GM18867 (cell line): ENCODE measurements around the gene CSAG3.
"Not testable (repeated sequence)": the region's sequence is repeated elsewhere in the genome, so short reads cannot be mapped to it uniquely, and the experiment has no call there.

Source experiments
- ATAC-seq: cut with Tn5 transposase; IDR thresholded peaks from one replicate; pipeline ENCODE4 v1.9.1; 2021; ENCODE audit warnings: mild to moderate bottlenecking, moderate library complexity; ENCODE audit not compliant: unreplicated experiment

Gene CSAG3

DNA sequence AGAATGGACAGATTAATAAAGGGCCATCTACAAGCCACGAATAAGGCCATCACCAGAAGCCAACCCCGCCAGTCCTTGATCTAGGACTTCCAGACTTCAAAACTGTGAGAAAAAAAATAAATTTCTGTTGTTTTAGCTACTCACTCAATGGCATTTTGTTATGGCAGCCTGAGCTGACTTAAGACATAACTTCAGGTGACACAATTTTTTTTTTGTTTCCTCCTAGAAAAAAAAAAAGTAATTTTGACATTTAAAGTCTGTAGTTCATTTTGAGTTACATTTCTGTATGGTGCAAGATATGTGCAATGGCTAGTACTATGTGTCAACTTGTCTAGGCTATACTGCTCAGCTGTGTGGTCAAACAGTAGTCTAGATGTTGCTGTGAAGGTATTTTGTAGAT, at the start of gene CSAG3:
Gene CSAG3, plus strand, starts transcription at position 301 of the 400 bp plus-strand sequence.
- ATAC-seq: not testable (repeated sequence)

DNA sequence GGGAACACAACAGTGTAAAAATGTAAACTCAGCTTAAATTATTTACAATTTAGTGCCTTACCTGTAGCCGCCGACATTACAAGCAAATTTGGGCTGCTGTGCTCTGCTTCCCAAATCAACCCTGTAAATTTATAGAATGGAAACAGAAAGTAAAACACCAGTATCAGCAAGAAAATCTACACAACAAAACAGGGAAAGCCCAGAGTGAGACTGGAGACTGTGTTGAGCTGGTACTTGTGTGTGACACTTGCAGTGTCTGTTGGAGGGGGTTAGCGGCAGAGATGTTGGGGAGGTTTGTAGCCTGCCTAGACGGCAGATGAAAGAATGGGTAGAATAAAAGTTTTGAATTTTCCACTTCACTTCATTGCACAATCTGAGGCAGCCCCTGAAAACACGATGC, 45.8 kb upstream of the CSAG3 start:
- not testable (repeated sequence) for ATAC-seq

DNA sequence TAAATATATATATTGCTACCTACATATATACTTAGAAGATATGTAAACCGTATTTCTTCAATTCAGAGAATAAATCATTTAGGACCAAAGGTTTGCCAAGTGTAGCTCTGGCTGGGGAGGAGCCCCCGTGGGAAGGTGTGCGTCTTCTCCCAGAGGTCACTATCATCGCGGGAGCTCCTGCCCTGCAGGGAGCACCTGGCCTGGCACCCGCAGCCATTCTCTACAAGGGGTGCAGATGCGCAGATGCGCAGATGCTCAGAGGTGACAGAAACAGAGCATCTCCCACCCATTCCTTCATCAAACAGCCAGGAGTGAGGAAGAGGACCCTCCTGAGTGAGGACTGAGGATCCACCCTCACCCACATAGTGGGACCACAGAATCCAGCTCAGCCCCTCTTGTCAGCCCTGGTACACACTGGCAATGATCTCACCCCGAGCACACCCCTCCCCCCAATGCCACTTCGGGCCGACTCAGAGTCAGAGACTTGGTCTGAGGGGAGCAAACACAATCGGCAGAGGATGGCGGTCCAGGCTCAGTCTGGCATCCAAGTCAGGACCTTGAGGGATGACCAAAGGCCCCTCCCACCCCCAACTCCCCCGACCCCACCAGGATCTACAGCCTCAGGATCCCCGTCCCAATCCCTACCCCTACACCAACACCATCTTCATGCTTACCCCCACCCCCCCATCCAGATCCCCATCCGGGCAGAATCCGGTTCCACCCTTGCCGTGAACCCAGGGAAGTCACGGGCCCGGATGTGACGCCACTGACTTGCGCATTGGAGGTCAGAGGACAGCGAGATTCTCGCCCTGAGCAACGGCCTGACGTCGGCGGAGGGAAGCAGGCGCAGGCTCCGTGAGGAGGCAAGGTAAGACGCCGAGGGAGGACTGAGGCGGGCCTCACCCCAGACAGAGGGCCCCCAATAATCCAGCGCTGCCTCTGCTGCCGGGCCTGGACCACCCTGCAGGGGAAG, 44.9 kb upstream of the CSAG3 start, which contains the start of gene MAGEA2B:
Gene MAGEA2B, plus strand, starts transcription at position 814 of the 973 bp plus-strand sequence. CDS start 2,479 bp downstream, outside the sequence.
- not testable (repeated sequence) for ATAC-seq

DNA sequence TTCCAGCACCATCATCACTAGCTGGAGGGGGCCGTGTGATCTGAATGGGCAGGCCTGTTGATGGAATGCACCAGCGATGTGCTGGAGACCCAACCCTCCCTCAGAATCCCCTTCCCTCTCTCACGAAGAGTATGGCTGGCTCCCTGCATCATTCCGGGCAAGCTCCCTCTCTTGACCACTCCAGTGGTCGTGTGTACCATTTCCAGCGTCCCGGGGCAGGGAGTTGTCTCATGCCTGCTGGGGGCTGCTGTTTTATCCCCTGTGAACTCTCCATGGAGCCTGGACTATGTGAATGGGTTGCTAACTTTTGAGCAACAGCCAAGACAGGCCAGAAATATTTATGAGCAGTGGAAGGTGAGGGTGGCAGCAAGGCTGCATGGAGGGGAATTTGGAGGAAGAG, 33.6 kb upstream of the CSAG3 start:
- no peak for ATAC-seq

DNA sequence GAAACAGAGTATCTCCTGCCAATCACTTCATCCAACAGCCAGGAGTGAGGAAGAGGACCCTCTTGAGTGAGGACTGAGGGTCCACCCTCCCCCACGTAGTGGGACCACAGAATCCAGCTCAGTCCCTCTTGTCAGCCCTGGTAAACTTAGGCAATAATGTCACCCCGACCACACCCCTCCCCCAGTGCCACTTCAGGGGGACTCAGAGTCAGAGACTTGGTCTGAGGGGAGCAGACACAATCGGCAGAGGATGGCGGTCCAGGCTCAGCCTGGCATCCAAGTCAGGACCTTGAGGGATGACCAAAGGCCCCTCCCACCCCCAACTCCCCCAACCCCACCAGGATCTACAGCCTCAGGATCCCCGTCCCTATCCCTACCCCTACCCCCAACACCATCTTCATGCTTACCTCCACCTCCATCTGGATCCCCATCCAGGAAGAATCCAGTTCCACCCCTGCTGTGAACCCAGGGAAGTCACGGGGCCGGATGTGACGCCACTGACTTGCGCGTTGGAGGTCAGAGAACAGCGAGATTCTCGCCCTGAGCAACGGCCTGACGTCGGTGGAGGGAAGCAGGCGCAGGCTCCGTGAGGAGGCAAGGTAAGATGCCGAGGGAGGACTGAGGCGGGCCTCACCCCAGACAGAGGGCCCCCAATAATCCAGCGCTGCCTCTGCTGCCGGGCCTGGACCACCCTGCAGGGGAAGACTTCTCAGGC, 25.6 kb upstream of the CSAG3 start, which contains the start of the genes CSAG1 and MAGEA12:
Gene CSAG1, minus strand, starts transcription at position 461 of the 715 bp plus-strand sequence. CDS start 1,261 bp downstream, outside the sequence.
Gene MAGEA12, plus strand, starts transcription at position 497 of the 715 bp plus-strand sequence. CDS start 2,405 bp downstream, outside the sequence.
- no peak for ATAC-seq

DNA sequence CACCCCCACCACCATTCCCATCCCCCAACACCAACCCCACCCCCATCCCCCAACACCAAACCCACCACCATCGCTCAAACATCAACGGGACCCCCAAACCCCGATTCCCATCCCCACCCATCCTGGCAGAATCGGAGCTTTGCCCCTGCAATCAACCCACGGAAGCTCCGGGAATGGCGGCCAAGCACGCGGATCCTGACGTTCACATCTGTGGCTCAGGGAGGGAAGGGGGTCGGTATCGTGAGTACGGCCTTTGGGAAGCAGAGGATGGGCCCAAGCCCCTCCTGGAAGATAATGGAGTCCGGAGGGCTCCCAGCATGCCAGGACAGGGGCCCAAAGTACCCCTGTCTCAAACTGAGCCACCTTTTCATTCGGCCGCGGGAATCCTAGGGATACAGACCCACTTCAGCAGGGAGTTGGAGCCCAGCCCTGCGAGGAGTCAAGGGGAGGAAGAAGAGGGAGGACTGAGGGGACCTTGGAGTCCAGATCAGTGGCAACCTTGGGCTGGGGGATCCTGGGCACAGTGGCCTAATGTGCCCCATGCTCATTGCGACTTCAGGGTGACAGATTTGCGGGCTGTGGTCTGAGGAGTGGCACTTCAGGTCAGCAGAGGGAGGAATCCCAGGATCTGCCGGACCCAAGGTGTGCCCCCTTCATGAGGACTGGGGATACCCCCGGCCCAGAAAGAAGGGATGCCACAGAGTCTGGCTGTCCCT, 24.7 kb upstream of the CSAG3 start:
- not testable (repeated sequence) for ATAC-seq

DNA sequence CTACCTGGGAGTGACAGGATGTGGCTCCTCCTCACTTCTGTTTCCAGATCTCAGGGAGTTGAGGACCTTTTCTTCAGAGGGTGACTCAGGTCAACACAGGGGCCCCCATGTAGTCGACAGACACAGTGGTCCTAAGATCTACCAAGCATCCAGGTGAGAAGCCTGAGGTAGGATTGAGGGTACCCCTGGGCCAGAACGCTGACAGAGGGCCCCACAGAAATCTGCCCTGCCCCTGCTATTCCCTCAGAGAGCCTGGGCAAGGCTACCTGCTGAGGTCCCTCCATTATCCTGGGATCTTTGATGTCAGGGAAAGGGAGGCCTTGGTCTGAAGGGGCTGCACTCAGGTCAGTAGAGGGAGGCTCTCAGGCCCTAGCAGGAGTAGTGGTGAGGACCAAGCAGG, 23.9 kb upstream of the CSAG3 start:
- no peak for ATAC-seq

DNA sequence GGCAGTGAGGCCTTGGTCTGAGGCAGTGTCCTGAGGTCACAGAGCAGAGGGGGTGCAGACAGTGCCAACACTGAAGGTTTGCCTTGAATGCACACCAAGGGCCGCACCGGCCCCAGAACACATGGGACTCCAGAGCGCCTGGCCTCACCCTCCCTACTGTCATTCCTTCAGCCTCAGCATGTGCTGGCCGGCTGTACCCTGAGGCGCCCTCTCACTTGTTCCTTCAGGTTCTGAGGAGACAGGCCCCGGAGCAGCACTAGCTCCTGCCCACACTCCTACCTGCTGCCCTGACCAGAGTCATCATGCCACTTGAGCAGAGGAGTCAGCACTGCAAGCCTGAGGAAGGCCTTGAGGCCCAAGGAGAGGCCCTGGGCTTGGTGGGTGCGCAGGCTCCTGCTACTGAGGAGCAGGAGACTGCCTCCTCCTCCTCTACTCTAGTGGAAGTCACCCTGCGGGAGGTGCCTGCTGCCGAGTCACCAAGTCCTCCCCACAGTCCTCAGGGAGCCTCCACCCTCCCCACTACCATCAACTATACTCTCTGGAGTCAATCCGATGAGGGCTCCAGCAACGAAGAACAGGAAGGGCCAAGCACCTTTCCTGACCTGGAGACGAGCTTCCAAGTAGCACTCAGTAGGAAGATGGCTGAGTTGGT, 23.0 kb upstream of the CSAG3 start:
- no peak for ATAC-seq

DNA sequence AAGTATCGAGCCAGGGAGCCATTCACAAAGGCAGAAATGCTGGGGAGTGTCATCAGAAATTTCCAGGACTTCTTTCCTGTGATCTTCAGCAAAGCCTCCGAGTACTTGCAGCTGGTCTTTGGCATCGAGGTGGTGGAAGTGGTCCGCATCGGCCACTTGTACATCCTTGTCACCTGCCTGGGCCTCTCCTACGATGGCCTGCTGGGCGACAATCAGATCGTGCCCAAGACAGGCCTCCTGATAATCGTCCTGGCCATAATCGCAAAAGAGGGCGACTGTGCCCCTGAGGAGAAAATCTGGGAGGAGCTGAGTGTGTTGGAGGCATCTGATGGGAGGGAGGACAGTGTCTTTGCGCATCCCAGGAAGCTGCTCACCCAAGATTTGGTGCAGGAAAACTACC, 22.5 kb upstream of the CSAG3 start:
- ATAC-seq: not testable (repeated sequence)

DNA sequence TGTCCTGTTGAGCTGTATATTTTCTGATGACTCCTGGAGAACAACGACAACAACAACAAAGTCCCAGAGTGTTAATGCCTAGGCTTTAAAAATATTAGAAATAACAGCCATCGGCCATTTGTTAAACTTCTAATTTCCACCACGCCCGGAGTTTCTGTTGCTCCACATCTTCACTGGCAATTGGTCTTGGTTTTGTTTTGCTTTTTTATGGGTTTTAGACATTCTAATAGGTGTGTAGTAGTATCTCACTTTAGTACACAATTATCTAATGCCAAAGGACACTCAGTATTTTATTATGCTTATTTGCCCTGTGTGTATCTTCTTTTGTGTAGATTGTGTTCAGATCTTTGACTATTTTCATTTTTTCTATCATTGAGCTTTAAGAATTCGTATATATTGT, 20.5 kb upstream of the CSAG3 start:
- ATAC-seq: no peak

DNA sequence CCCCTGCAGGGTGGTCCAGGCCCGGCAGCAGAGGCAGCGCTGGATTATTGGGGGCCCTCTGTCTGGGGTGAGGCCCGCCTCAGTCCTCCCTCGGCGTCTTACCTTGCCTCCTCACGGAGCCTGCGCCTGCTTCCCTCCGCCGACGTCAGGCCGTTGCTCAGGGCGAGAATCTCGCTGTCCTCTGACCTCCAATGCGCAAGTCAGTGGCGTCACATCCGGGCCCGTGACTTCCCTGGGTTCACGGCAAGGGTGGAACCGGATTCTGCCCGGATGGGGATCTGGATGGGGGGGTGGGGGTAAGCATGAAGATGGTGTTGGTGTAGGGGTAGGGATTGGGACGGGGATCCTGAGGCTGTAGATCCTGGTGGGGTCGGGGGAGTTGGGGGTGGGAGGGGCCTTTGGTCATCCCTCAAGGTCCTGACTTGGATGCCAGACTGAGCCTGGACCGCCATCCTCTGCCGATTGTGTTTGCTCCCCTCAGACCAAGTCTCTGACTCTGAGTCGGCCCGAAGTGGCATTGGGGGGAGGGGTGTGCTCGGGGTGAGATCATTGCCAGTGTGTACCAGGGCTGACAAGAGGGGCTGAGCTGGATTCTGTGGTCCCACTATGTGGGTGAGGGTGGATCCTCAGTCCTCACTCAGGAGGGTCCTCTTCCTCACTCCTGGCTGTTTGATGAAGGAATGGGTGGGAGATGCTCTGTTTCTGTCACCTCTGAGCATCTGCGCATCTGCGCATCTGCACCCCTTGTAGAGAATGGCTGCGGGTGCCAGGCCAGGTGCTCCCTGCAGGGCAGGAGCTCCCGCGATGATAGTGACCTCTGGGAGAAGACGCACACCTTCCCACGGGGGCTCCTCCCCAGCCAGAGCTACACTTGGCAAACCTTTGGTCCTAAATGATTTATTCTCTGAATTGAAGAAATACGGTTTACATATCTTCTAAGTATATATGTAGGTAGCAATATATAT, 5.0 kb upstream of the CSAG3 start, which contains the start of gene MAGEA2:
Gene MAGEA2, minus strand, starts transcription at position 157 of the 965 bp plus-strand sequence. CDS start 2,479 bp downstream, outside the sequence.
- not testable (repeated sequence) for ATAC-seq

DNA sequence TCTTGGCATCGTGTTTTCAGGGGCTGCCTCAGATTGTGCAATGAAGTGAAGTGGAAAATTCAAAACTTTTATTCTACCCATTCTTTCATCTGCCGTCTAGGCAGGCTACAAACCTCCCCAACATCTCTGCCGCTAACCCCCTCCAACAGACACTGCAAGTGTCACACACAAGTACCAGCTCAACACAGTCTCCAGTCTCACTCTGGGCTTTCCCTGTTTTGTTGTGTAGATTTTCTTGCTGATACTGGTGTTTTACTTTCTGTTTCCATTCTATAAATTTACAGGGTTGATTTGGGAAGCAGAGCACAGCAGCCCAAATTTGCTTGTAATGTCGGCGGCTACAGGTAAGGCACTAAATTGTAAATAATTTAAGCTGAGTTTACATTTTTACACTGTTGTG, 4.1 kb upstream of the CSAG3 start:
- ATAC-seq: not testable (repeated sequence)

DNA sequence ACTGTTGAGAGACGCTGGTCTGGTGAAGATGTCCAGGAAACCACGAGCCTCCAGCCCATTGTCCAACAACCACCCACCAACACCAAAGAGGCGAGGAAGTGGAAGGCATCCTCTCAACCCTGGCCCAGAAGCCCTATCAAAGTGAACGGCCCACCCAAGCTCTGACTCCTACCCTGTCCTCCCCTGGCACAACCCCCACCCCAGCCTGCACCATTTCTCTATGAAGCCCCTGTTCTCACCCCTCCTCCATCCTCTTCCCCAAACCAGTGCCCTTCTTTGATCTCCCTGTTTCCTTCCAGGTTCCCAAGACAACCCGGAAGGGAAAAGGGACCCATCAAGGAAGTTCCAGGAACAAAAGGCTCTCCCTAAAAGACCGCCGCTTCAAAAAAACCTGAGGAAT, 526 bp downstream of the CSAG3 start:
- ATAC-seq: not testable (repeated sequence)

DNA sequence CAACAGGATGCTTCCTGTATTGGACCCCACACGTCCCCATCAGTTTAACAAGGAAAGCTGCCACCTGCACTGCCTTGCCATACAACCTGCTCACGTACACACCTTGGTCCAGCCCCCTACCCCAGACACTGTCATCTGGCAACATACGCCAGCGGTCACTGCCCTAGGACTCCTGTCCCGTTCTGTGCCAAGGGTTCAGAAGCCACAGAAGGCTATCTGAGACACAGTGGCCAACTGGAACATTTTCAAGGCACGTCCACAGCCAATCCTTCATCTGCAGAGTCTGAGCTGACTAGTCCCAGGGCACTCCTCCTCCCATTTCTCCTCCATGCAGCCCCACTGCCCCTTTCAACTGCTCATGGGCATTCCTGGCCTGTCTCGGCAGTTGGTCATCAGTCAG, 2.6 kb downstream of the CSAG3 start:
- ATAC-seq: not testable (repeated sequence)

DNA sequence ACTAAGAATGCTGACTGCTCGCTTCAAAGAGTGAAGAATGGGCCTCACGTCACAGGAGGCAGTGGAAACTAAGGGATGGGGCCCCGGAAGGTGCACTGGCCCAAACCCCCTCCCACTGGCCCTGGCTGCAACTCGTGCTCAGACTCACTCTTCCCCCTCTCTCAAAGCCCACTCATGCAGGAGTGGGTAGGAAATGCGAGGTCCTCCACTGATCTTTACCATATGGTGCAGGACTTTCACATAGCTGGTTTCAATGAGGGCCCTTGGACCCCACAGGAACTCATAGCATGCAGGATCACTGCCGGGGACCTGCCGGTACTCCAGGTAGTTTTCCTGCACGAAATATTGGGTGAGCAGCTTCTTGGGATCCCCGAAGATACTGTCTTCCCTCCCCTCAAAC, 7.5 kb downstream of the CSAG3 start:
- ATAC-seq: not testable (repeated sequence)

DNA sequence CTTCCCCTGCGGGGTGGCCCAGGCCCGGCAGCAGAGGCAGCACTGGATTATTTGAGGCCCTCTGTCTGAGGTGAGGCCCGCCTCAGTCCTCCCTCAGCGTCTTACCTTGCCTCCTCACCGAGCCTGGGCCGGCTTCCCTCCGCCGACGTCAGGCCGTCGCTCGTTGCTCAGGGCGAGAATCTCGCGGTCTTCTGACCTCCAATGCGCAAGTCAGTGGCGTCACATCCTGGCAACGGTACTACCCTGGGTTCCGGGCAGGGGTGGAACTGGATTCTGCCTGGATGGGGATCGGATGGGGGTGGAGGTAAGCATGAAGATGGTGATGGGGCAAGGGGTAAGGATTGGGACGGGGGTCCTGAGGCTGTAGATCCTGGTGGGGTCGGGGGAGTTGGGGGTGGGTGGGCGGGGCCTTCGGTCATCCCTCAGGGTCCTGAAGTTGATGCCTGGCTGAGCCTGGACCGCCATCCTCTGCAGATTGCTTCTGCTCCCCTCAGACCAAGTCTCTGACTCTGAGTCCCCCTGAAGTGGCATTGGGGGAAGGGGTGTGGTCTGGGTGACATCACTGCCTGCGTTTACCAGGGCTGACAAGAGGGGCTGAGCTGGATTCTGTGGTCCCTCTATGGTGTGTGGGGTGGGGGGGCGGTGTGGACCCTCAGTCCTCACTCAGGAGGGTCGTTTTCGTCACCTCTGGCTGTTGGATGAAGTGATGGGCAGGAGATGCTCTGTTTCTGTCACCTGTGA, 10.7 kb downstream of the CSAG3 start, which contains the start of gene MAGEA6:
Gene MAGEA6, minus strand, starts transcription at position 141 of the 741 bp plus-strand sequence. CDS start 2,039 bp downstream, outside the sequence.
- not testable (repeated sequence) for ATAC-seq

DNA sequence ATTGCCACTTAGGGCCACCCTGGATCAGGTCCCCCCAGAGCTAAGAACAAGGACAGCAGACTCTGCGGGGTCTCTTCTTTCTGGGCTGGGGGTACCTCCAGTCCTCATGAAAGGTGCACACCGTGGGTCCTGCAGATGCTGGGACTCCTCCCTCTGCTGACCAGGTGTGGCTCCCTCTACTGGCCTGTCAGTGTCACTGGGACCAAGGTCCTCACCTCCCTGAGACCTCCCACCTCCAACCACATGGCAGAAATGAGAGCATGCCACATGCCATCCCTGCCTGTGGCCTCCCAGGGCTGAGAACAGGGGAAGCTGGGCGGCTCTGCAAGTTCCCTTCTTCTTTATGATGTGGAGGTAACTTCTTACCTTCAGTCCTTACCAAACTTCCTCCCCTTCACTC, 28.0 kb downstream of the CSAG3 start:
- peak; percentile 94 for ATAC-seq

DNA sequence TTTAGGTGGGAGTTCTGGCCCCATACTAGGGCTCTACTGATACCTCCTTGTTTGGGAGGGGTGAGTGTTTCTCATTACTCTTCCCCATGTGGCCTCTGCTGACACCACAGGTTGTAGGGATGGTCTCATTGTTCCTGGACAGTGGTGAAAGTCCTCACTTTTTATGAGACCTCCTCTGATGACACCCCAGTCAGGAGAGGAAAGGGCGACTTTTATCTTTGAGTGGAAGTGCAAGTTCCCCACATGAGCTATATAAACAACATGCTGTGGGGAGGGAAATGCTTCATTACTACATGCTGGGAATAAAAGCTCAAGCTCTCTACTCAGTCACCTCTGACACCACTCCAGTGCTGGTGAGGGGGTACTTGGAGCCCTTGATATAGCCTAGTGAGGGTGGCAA, 39.9 kb downstream of the CSAG3 start:
- ATAC-seq: no peak
